Glomerular endothelial cell (primary cell): ENCODE measurements around the gene ATCAY. TPM values are rescaled to one million over a fixed set of nuclear protein-coding genes. Genes with fewer than 3 reads are reported as not detected.

Experiments used
- DNase-seq: peaks from one replicate; pipeline ENCODE4 v3.0.0-alpha.2; 2011; ENCODE audit warnings: low read depth, low spot score; ENCODE audit errors: extremely low read depth
- total RNA-seq: library from RNA; depleted of rRNA; stranded (reverse); fragments of >200 nt; gene quantifications from 2 replicates; pipeline ENCODE4 v1.2.3, GENCODE V29; 2015

The ATCAY gene
- total RNA-seq, 1 donor from 2014 or later, result not detected

DNA sequence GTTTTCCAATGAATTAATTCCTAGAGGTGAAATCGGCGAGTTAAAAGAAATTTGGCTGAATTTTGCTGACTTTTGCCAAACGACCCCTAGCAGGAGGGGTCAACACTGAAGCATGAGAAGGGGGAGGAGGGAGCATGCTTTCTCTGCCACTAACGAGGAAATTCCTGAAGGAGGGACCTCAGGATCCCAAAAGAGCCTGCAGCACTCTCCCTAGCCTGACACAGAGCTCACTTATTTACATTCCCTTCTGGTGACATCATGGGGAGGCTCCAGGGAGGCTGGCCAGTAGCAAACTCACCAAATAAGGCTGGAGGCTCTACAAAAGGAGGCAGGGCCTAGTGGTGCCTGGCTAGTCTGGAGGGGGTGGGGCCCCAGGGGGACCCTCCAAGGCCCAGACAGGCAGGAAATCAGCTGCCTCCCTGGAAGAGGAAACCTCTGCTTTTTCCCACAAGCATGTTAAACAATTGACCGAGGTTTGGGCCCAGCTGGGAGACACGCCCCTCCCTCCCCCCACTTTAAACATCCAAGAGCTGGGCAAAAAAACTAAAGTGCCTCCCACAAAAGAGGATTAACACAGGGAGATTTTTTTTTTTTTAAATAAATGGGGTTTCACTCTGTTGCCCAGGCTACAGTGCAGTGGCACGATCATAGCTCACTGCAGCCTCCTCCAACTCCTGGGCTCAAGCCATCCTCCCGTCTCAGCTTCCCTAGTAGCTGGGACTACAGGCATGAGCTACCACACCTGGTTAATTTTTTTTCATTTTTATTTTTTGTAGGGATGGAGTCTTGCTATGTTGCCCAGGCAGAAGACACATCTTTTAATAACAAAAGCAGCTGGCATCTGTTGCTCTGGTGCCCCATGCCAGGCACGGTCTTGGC, 88.3 kb downstream of the ATCAY start:
- peak; percentile 97 for DNase-seq

DNA sequence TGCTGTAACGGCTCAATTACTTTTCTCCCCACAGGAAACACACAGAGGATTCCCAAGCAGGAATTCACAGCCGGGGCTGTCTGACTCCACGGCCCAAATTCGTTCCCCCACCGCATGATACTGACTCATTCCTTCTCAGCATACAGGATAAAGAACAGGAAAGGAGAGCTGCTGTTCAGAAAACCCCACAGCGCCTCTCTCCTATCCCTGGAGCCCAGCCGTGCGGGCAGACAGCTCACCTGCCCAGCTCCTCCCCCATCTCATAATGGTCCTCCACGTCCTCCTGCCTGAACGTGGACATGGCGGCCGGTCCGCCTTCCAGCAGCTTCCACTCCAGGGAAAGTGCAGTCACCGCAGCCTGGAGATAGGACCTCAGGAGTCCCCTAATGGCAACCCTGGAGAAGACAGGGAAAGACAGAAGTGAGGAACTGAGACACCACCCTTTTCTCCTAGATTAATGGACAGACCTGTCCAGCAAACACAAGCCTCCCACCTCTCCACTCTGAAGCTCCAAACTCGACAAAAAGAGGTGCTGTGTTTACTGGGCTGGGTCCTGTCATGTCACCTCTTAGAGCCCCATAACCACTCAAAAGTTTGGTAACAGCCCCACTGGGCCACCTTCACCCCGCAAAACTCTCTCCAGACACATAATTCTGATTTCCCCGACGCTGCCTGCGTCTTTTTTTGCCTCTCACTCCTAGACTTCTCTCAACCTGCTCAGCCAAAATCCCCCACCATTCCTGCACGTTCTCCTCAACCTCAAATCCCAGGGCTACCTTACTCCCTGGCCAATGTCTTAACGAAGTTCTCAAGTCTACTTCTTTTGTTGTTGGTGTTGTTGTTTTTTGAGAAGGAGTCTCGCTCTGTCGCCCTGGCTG, 89.2 kb downstream of the ATCAY start:
- DNase-seq, result no peak

DNA sequence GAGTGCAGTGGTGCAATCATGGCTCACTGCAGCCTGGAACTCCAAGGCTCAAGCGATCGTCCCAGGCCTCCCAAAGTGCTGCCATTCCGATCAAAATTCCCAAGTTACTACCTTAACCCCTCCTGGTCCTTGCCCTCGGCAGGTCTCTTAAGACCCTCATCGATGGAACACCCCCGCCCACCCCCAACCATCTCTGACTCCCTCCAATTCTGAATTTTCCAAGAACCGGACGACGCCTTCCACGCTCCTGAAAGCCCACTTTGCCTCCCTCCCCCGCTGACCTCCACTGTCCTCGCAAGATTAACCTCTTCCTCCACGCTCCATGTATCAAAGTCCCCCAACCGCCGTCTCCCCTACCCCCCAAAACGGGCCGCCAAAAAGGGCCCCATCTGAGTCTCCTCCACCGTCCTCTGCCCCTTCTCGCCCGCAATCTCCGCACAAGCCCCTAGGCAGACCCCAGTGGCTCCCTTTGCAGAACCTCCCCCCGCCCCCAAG, 89.9 kb downstream of the ATCAY start:
- DNase-seq, result no peak

DNA sequence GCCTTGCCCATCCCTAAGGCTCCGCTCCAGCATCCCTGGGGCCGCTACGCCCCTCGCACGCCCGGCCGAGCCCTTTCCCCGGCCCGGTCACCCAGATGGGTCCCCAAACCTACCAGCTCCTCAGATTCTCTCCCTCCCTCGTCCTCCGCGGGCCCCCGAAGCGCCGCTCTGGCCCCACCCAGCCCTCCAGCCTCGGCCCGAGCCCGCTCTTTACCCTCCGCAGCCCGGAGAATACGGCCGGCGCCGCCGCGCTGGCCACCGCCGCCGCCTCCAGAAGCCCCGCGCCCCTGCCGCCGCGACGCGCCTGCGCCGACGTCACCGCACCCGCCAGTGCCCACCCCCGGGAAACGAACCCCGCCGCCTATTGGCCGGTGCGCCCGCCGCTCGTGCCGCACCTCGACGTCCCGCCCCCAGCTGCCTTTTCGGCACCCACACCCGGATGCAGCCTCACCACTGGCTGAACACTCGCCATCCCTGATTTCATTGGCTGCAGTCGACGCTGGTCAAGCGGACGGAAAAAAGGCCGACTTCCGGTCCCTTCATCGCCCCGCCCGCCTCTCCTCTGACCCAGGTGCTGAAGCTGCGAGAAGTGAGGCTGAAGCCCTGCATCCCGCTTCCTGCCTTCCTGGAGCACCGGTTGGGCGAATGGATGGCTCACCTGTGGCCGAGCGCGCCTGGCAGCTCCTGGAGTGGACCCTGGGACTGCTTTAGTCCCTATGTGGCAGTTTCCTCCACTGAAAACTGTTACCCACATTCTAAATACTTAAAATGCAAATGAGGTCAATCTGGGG, 90.5 kb downstream of the ATCAY start, which contains the start of gene DAPK3:
Gene DAPK3, minus strand, starts transcription at position 292 of the 791 bp plus-strand sequence. CDS start 1,364 bp downstream, outside the sequence.
- no peak for DNase-seq

DNA sequence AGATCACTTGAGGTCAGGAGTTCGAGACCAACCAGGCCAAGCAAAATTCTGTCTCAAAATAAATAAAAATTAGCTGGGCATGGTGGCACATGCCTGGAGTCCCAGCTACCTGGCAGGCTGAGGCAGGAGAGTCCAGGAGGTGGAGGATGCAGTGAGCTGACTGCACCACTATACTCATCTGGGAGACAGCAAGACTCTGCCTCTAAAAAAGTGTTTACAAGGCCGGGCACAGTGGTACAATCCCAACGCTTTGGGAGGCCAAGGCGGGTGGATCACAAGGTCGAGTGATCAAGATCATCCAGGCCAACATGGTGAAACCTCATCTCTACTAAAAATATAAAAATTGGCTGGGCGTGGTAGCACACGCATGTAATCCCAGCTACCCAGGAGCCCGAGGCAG, 94.7 kb downstream of the ATCAY start:
- no peak for DNase-seq

DNA sequence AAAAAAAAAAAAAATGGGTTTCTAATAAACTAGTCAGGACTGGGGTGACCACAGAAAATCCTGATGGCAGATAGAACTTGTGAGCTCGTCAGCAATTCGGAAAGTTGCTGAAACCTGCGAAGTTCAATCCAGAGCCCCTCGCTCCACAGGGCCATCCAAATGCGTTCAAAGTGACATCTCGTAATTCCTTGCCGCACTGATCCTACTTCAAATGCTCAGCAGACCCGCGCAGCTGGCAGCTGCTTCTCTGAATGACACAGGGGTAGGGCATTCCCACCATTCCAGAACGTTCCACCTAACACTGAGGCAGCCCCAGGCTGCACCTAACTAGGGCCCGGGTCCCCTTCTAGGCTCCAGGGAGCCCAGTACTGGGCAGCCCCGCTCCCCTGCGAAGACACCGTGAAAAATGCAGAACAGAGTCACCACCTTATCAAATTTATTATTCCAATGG, 95.2 kb downstream of the ATCAY start:
- DNase-seq, result no peak

DNA sequence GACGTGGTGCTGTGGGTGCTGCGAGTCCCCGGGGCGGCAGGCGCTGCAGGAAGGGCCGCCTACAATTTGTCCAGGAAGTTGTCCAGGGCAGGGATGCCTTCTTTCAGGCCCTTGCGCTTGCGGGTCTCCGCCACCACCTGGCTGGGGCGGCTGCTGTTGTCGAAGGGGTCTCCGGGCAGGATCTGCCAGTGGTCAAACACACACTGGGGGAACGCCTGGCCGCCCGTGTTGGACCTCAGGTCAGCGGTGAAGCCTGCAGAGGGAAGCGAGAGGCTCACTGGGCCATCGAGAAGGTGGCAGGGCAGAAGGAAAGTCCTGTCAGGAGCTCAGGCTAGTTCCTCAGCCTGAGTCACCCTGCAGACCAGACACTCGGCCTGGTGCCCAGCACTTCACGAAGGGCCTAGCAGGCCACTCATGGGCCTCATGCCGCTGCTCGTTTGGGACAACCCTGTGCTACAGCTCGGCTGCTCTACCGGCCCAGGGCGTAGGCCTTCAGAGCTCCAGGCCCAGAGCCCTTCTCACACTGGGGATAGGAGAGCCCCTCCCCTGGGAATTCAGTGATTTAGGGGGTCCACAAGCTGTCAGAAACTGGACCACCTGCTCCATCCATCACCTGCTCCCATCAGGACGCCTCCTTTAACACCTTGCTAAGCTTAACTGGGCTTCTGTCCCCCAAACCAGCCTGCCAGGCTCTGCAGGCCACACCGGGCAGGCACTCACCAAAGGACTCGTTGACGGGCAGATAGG, 96.2 kb downstream of the ATCAY start:
- DNase-seq, result no peak

Other genes starting within 250 kb of the ATCAY start
- 69.8 and 110 TPM in 2 replicates for gene PIP5K1C, start 180.2 kb upstream of the ATCAY start, total RNA-seq
- gene TJP3, start 172.3 kb upstream of the ATCAY start, total RNA-seq, result not detected in 2 replicates
- 25.8 and 50.1 TPM in 2 replicates for gene APBA3, start 119.0 kb upstream of the ATCAY start, total RNA-seq
- gene MRPL54, start 118.0 kb upstream of the ATCAY start, total RNA-seq, result 65.2 and 71.4 TPM in 2 replicates
- not detected in 2 replicates for gene RAX2, start 108.5 kb upstream of the ATCAY start, total RNA-seq
- 3.3 TPM in 1 of 2 replicates, not detected in the other for gene MATK, start 94.3 kb upstream of the ATCAY start, total RNA-seq
- 0.29 TPM in 1 of 2 replicates, not detected in the other for gene ZFR2, start 11.6 kb upstream of the ATCAY start, total RNA-seq
- gene NMRK2, start 52.4 kb downstream of the ATCAY start, total RNA-seq, result not detected in 2 replicates
- 208 and 281 TPM in 2 replicates for gene DAPK3, start 90.4 kb downstream of the ATCAY start, total RNA-seq
- 1,981 and 2,501 TPM in 2 replicates for gene EEF2, start 104.8 kb downstream of the ATCAY start, total RNA-seq
- gene PIAS4, start 127.1 kb downstream of the ATCAY start, total RNA-seq, result 31.6 and 34.7 TPM in 2 replicates
- 42.5 and 55.6 TPM in 2 replicates for gene ZBTB7A, start 186.2 kb downstream of the ATCAY start, total RNA-seq
- gene MAP2K2, start 243.4 kb downstream of the ATCAY start, total RNA-seq, result 139 and 150 TPM in 2 replicates